Chondrocyte (in vitro differentiated cells): ENCODE measurements around the gene NKX2-4. TPM values are rescaled to one million over a fixed set of nuclear protein-coding genes. Genes with fewer than 3 reads are reported as not detected.

Source experiments
- DNase-seq: peaks from one replicate; pipeline ENCODE4 v3.0.0; 2021; ENCODE audit warnings: mixed read lengths, low spot score
- H3K27ac Mint-ChIP-seq: one replicate; pipeline ENCODE4 v1.8.0; 2021; ENCODE audit warnings: mild to moderate bottlenecking, moderate library complexity, mixed read lengths; ENCODE audit not compliant: unreplicated experiment
- H3K27me3 Mint-ChIP-seq: 2 replicates; pipeline ENCODE4 v1.8.0; 2021; ENCODE audit warnings: low read depth, mixed read lengths
- H3K36me3 Mint-ChIP-seq: 2 replicates; pipeline ENCODE4 v1.8.0; 2021; ENCODE audit warnings: low read depth, mixed read lengths
- H3K4me1 Mint-ChIP-seq: 2 replicates; pipeline ENCODE4 v1.8.0; 2021; ENCODE audit warnings: low read depth, mild to moderate bottlenecking, mixed read lengths
- H3K4me3 Mint-ChIP-seq: one replicate; pipeline ENCODE4 v1.8.0; 2021; ENCODE audit warnings: mild to moderate bottlenecking, moderate library complexity, mixed read lengths; ENCODE audit not compliant: unreplicated experiment
- H3K9me3 Mint-ChIP-seq: 2 replicates; pipeline ENCODE4 v1.8.0; 2021; ENCODE audit warnings: low read depth, mixed read lengths
- total RNA-seq: library from RNA; stranded (reverse); gene quantifications from 3 replicates; pipeline ENCODE4 v1.2.1, GENCODE V29; 2021
- TF ChIP-seq, protein P1 (sequence below): fragments of 200-600 bp; sonication (generic); IDR thresholded peaks from 2 replicates; pipeline ENCODE4 v1.5.0; 2021; ENCODE audit warnings: antibody characterized with exemption, mild to moderate bottlenecking, moderate library complexity

The NKX2-4 gene
- total RNA-seq, 1 donor from 2014 or later: not detected

DNA sequence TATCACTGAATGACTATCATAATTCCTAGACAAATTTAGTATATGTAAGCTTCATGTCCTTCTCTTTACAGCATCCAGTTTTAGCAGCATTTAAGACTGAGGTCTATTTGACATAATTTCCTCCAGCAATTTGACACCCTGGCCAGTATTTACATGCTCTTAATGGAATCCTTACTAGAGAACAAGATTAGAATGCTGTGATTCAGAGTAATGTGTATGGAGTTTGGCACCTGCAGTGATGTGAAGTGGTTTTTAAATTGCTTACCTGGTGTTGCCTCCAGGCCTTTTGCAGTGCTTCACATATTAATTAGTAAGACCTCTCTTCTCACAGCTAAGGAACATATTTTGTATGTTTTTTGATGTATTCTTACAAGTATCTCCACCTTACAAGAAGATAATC is 9.8 kb downstream of the NKX2-4 start:
- TF ChIP-seq, protein P1, sequence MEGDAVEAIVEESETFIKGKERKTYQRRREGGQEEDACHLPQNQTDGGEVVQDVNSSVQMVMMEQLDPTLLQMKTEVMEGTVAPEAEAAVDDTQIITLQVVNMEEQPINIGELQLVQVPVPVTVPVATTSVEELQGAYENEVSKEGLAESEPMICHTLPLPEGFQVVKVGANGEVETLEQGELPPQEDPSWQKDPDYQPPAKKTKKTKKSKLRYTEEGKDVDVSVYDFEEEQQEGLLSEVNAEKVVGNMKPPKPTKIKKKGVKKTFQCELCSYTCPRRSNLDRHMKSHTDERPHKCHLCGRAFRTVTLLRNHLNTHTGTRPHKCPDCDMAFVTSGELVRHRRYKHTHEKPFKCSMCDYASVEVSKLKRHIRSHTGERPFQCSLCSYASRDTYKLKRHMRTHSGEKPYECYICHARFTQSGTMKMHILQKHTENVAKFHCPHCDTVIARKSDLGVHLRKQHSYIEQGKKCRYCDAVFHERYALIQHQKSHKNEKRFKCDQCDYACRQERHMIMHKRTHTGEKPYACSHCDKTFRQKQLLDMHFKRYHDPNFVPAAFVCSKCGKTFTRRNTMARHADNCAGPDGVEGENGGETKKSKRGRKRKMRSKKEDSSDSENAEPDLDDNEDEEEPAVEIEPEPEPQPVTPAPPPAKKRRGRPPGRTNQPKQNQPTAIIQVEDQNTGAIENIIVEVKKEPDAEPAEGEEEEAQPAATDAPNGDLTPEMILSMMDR: no peak
- H3K27me3 Mint-ChIP-seq: peaks cover 23% of the 10 kb centered on the region
- peaks cover 43% of the 10 kb centered on the region for H3K36me3 Mint-ChIP-seq
- peaks cover 9% of the 10 kb centered on the region for H3K4me1 Mint-ChIP-seq
- no peaks in the 10 kb centered on the region for H3K9me3 Mint-ChIP-seq
- H3K27ac Mint-ChIP-seq: no peak overlapping the region
- no peak overlapping the region for H3K4me3 Mint-ChIP-seq
- no peak for DNase-seq

DNA sequence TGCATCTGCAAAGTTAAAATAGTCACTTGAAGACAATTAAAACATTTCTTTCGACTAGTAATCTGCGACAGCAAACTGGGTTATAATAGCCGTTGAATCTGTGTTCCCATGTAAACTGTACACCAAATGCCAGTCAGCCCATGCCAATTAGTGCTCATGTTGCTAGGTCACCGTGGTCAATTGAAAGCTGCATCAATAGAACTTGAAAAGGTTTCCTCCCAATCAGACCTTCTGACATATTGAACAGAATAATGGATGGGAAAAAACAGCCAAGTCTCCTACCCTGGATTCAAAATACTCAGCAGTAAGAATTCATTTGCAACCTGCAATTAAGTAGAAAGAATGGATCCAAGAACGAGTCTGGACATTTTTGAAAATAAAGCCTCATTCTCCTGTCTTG is 11.2 kb downstream of the NKX2-4 start:
- Mint-ChIP-seq H3K27me3 (peaks cover 12% of the 10 kb centered on the region), H3K36me3 (peaks cover 39% of the 10 kb centered on the region), H3K9me3 (no peaks in the 10 kb centered on the region), H3K4me3 (no peak overlapping the region), H3K27ac (no peak overlapping the region), H3K4me1 (peaks cover 2% of the 10 kb centered on the region)
- no peak for DNase-seq
- TF ChIP-seq, protein P1: no peak

DNA sequence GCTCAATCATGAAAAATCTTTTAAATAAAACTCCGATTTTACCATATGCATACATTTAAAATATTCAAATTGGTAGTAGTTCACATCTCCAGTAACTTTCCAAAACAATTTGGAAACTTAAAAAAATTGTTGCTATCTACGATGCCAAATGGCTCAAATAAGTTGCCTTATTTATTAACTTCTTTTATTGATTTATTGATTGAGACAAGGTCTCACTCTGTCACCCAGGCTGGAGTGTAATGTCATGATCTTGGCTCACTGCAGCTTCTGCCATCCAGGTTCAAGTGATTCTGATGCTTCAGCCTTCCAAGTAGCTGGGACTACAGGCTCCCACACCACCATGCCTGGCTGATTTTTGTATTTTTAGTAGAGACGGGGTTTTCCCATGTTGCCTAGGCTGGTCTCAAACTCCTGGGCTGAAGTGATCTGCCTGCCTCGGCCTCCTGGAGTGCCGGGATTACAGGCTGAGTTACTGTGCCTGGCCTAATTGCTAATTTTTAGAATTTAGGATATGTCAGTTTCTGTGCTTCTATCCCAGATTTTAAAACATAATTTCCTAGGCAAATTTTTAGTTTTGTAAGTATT is 12.9 kb downstream of the NKX2-4 start:
- Mint-ChIP-seq H3K27ac (no peak overlapping the region), H3K9me3 (no peaks in the 10 kb centered on the region), H3K4me1 (peaks cover 2% of the 10 kb centered on the region), H3K4me3 (no peak overlapping the region), H3K36me3 (peaks cover 30% of the 10 kb centered on the region), H3K27me3 (no peaks in the 10 kb centered on the region)
- TF ChIP-seq, protein P1: no peak
- DNase-seq: no peak

DNA sequence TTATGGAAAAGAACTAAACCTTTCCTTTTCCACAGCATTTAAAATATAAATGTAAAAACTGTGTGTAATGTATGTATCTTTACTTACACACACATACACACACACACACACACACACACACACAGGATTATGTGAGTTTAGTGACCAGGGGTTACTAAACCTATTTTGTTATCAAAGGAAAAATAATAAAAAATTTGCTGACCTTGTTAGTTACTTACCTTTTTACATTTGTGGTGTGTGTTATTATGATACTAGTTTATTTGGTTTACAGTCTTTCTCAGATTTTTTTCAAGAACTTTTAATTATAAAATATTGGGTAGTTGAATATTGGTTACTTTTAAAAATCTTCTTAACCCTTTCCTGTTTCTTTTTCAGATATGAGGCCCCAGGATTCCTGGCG is 15.7 kb downstream of the NKX2-4 start:
- no peaks in the 10 kb centered on the region for H3K9me3 Mint-ChIP-seq
- no peak for DNase-seq
- no peak overlapping the region for H3K4me3 Mint-ChIP-seq
- H3K36me3 Mint-ChIP-seq: peaks cover 15% of the 10 kb centered on the region
- H3K4me1 Mint-ChIP-seq: peaks cover 11% of the 10 kb centered on the region
- TF ChIP-seq, protein P1: no peak
- no peak overlapping the region for H3K27ac Mint-ChIP-seq
- no peaks in the 10 kb centered on the region for H3K27me3 Mint-ChIP-seq

DNA sequence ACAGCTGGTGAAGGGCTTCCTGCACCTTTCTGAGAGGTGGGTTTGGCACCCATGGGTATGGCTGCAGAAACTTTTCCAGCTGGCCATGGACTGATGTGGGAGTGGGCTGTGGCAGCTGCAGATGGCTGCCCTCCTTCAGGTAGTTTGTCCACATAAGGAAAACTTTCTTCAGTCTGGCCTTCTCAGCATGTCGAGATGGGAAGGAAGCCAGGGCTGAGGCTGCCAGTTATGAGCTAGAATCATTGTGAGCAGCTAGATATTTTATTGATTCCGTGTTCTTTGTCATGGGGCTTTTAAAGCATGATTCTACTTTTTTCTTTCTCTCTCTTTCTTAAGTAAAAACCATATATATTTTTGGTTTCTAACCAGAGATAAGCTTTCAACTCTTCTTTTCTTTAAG is 16.6 kb downstream of the NKX2-4 start:
- TF ChIP-seq, protein P1: no peak
- Mint-ChIP-seq H3K4me3 (no peak overlapping the region), H3K9me3 (no peaks in the 10 kb centered on the region), H3K36me3 (peaks cover 13% of the 10 kb centered on the region), H3K4me1 (peaks cover 11% of the 10 kb centered on the region), H3K27me3 (no peaks in the 10 kb centered on the region), H3K27ac (no peak overlapping the region)
- DNase-seq: no peak
